C4-2B (cell line): Measurements from ENCODE around the gene CAMTA1.

ENCODE experiments used
- H3K27ac ChIP-seq: fragments of 450-650 bp; 2 replicates; pipeline ENCODE4 v1.5.1; 2017
- ZFX ChIP-seq: fragments of 450-650 bp; IDR thresholded peaks from 2 replicates; pipeline ENCODE4 v1.6.1; 2017
- TF ChIP-seq, protein P1 (sequence below): fragments of 450-650 bp; conservative IDR thresholded peaks from 2 replicates; pipeline ENCODE4 v1.5.1; 2017; ENCODE audit warnings: mild to moderate bottlenecking

Gene CAMTA1

DNA sequence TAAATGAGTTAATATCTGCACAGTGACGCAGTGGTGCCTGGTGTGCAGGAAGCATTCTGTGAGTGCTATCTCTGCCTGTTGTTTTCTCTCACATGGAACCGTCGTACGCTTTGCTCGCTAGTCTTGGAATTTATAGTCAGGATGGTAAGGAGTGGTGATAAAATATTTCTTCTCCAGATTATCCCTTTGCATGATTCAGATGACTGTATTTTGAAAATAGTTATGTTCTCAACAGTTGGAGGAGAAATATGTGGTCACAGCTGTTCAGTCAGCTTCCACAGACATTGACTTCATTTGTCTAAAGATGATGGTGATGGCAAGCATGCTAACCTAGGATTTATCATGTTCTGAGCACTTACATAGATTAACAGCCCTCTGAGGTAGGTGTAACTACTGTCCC is 944.5 kb downstream of the CAMTA1 start:
- TF ChIP-seq ZFX: no peak
- TF ChIP-seq, protein P1, sequence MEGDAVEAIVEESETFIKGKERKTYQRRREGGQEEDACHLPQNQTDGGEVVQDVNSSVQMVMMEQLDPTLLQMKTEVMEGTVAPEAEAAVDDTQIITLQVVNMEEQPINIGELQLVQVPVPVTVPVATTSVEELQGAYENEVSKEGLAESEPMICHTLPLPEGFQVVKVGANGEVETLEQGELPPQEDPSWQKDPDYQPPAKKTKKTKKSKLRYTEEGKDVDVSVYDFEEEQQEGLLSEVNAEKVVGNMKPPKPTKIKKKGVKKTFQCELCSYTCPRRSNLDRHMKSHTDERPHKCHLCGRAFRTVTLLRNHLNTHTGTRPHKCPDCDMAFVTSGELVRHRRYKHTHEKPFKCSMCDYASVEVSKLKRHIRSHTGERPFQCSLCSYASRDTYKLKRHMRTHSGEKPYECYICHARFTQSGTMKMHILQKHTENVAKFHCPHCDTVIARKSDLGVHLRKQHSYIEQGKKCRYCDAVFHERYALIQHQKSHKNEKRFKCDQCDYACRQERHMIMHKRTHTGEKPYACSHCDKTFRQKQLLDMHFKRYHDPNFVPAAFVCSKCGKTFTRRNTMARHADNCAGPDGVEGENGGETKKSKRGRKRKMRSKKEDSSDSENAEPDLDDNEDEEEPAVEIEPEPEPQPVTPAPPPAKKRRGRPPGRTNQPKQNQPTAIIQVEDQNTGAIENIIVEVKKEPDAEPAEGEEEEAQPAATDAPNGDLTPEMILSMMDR: no peak
- H3K27ac ChIP-seq: no peak overlapping the region

DNA sequence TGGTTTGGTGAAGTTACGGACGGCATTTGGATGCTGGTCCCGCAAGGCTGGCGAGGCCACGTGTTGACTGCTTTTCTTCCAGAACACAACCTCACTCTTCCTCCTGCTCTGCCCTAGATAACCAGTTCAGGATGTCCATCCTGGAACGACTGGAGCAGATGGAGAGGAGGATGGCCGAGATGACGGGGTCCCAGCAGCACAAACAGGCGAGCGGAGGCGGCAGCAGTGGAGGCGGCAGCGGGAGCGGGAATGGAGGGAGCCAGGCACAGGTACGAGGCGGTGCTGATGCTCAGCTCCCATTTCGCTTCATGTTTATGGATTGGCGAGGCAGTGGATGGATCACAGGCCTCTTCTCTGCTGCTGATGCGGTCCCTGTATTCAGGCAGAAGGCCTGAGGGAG is 947.1 kb downstream of the CAMTA1 start:
- TF ChIP-seq, protein P1: no peak
- TF ChIP-seq ZFX: no peak
- no peak overlapping the region for H3K27ac ChIP-seq

DNA sequence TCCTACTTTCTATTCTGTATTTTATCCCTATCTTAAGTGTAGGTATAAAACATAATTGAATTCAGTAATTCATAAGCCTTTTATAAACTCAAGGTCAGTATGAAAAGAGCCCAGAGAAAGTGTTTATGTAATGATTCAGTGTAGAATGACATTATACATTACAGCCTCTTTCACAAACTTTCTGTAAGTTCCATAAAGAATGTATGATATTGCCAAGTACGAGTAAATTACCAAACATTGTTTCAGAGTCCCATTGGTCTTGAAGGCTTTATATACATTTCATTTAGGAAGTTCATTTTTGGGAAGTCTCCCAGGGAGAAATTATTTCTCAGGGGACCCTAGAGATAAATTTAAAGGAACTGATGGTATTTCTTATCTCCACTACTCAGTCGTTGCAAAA is 948.0 kb downstream of the CAMTA1 start:
- H3K27ac ChIP-seq: no peak overlapping the region
- TF ChIP-seq ZFX: no peak
- TF ChIP-seq, protein P1: no peak

DNA sequence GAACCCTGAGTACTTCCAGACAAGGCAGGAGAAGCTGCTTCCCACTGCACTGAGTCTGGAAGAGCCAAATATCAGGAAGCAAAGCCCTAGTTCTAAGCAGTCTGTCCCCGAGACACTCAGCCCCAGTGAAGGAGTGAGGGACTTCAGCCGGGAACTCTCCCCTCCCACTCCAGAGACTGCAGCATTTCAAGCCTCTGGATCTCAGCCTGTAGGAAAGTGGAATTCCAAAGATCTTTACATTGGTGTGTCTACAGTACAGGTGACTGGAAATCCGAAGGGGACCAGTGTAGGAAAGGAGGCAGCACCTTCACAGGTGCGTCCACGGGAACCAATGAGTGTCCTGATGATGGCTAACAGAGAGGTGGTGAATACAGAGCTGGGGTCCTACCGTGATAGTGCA is 952.8 kb downstream of the CAMTA1 start:
- H3K27ac ChIP-seq: no peak overlapping the region
- TF ChIP-seq ZFX: no peak
- TF ChIP-seq, protein P1: no peak

DNA sequence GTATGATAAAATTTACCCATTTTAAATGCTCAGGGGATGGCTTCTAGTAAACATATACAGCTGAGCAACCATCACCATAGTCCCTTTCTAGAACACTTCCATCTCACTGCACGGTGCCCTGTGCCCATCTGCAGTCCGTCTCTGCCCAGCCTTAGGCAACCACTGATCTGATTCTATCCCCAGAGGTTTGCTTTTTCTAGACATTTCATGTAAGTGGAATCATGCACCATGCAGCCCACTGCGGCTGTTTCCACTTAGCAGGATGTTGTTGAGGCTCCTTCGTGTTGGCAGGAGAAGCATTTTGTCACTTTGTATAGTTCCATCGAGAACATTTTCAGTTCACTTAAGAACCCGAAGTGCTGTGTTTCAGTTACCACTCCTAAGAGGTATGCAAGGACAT is 958.1 kb downstream of the CAMTA1 start:
- no peak for TF ChIP-seq ZFX
- TF ChIP-seq, protein P1: no peak
- H3K27ac ChIP-seq: no peak overlapping the region

DNA sequence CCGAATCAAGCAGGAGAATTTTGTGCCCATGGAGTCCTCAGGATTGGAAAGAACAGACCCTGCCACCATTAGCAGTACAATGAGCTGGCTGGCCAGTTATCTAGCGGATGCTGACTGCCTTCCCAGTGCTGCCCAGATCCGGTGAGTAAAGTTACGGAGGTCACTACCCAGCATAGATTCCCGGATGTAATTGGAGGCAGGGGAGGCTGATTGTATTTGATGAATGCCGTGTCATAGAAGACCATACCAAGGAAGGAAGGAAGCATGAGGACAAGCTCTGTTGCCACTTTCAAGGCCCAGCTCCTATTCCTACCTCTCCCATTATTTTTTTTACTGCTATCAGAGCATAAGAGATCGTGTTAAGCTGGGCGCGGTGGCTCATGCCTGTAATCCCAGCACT is 959.6 kb downstream of the CAMTA1 start:
- H3K27ac ChIP-seq: no peak overlapping the region
- TF ChIP-seq ZFX: no peak
- TF ChIP-seq, protein P1: no peak

DNA sequence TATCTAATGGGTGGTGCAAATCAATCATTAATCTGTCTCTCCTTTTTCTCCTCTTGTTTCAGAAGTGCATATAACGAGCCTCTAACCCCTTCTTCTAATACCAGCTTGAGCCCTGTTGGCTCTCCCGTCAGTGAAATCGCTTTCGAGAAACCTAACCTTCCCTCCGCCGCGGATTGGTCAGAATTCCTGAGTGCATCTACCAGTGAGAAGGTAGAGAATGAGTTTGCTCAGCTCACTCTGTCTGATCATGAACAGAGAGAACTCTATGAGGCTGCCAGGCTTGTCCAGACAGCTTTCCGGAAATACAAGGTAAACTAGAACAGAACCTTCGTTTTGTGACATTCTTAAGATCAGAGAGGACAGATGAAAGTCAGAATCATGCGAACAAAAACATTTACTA is 960.5 kb downstream of the CAMTA1 start:
- no peak overlapping the region for H3K27ac ChIP-seq
- TF ChIP-seq, protein P1: no peak
- no peak for TF ChIP-seq ZFX
